SIG-M5 (cell line): ENCODE measurements around the gene GZF1.

Experiments used
- DNase-seq: peaks from one replicate; lab custom pipeline; 2025; lab: John Stamatoyannopoulos, UW

GZF1 gene

GRCh38 chr20:23361476-23362391 lies at the start of gene GZF1:
Gene GZF1, plus strand, starts transcription at chr20:23362182. Its CDS starts 2,202 bp downstream, at chr20:23364384.
- DNase-seq = peak; percentile 87

- DNase-seq = no peak
Measured at GRCh38 chr20:23313271-23313670, 48.7 kb upstream of the GZF1 start.

GRCh38 chr20:23314699-23315098 lies 47.3 kb upstream of the GZF1 start:
- DNase-seq = no peak

GRCh38 chr20:23315099-23315498 lies 46.9 kb upstream of the GZF1 start:
- no peak for DNase-seq

GRCh38 chr20:23316626-23317025 lies 45.4 kb upstream of the GZF1 start:
- DNase-seq = no peak

GRCh38 chr20:23317081-23317480 lies 44.9 kb upstream of the GZF1 start:
- DNase-seq = no peak

- no peak for DNase-seq
Measured at GRCh38 chr20:23318347-23318746, 43.6 kb upstream of the GZF1 start.

- no peak for DNase-seq
Measured at GRCh38 chr20:23320317-23320716, 41.7 kb upstream of the GZF1 start.

GRCh38 chr20:23325107-23325506 lies 36.9 kb upstream of the GZF1 start:
- no peak for DNase-seq

- DNase-seq = no peak
Measured at GRCh38 chr20:23326774-23327173, 35.2 kb upstream of the GZF1 start.

GRCh38 chr20:23327617-23328333 lies 34.2 kb upstream of the GZF1 start:
- DNase-seq = no peak

GRCh38 chr20:23331450-23332350 lies 30.3 kb upstream of the GZF1 start:
- no peak for DNase-seq

- no peak for DNase-seq
Measured at GRCh38 chr20:23332467-23332866, 29.5 kb upstream of the GZF1 start.

GRCh38 chr20:23334111-23334510 lies 27.9 kb upstream of the GZF1 start:
- no peak for DNase-seq

- no peak for DNase-seq
Measured at GRCh38 chr20:23335521-23335920, 26.5 kb upstream of the GZF1 start.

- no peak for DNase-seq
Measured at GRCh38 chr20:23336476-23336875, 25.5 kb upstream of the GZF1 start.

- DNase-seq = no peak
Measured at GRCh38 chr20:23337312-23337711, 24.7 kb upstream of the GZF1 start.

- no peak for DNase-seq
Measured at GRCh38 chr20:23339986-23340385, 22.0 kb upstream of the GZF1 start.

GRCh38 chr20:23340524-23340923 lies 21.5 kb upstream of the GZF1 start:
- no peak for DNase-seq

GRCh38 chr20:23341073-23341472 lies 20.9 kb upstream of the GZF1 start:
- no peak for DNase-seq

GRCh38 chr20:23343590-23343989 lies 18.4 kb upstream of the GZF1 start:
- no peak for DNase-seq

- no peak for DNase-seq
Measured at GRCh38 chr20:23344336-23344735, 17.6 kb upstream of the GZF1 start.
